HG03432 (cell line): Measurements from ENCODE around the gene SH3PXD2B.

Source experiments
- ATAC-seq: cut with Tn5 transposase; IDR thresholded peaks from one replicate; pipeline ENCODE4 v1.9.1; 2021; ENCODE audit warnings: mild to moderate bottlenecking, moderate library complexity; ENCODE audit not compliant: unreplicated experiment

The SH3PXD2B gene

DNA sequence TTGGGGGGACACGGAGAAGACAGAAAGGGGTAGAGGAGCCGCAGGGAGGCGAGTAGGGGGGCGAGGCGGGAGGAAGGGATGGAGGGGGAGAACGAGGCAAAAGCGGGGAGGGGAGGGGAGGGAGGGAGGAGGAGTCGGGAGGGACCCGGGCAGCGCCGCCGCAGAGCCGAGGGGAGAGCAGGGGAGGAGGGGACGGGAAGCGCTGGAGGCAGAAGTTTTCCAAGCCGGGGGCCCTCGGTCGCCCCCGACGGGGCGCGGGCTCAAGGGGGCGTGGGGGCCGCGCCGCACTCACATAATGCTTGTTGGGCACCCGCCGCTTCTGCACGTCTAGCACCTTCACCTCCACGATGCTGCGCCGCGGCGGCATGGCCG lies 353 bp downstream of the SH3PXD2B start:
- no peak for ATAC-seq

DNA sequence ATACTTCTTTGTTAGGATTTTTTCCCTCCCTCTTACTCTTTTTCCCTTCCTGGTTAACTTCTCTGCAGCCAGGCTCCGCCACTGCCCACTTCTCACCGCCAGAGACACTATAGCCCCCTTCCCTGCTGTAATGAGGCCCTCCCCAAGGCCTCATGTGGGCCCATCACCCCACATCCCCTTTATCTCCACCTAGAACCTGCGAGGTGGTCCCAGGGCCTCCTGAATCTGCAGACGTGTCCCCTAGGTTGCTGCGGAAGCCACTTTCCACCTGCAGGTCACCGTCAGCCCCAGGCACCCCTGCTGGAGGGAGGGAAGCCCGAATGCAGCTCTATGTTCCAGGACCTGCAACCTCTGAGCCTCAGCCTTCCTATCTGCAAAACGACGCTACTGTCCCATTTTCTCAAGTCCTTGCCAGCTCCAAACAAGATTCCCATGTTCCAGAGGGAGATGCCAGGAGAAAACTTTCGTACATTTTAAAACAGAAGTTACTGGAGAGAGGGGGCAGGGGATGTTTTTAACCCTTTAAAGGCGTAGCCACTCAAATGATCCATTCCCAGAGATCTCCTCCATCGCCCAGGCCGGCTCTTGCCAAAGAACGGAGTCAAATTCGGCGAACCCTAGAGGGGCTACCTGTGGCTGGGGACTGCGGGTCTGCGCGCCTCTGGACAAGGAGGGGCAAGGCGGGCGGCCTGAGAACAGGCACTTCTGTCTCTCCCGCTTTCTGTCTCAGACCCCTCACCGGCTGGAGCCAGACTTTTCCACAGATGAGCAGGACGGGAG lies 929 bp downstream of the SH3PXD2B start:
- ATAC-seq = no peak

GRCh38 chr5:172452398-172453205 lies 1.7 kb downstream of the SH3PXD2B start:
- ATAC-seq = no peak

DNA sequence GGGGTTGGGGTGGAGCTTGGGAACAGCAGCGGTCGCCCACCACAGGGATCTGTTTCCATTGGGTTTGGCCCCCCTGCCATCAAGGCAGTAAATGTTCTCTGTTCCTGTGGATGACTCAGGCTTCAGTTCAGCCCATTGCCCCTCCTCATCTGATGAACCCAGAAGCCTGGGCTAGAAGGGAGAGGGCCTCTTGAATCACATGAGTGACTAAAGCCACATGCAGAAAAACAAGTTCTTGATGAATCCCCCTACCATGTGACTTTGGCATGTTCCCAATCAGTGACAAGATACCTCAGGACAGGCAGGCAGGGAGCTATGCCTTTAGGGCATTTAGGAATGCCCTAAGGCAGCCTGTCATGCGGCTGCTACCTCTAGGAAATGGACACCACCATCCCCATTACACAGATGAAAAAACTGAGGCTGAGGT lies 2.5 kb downstream of the SH3PXD2B start:
- no peak for ATAC-seq

DNA sequence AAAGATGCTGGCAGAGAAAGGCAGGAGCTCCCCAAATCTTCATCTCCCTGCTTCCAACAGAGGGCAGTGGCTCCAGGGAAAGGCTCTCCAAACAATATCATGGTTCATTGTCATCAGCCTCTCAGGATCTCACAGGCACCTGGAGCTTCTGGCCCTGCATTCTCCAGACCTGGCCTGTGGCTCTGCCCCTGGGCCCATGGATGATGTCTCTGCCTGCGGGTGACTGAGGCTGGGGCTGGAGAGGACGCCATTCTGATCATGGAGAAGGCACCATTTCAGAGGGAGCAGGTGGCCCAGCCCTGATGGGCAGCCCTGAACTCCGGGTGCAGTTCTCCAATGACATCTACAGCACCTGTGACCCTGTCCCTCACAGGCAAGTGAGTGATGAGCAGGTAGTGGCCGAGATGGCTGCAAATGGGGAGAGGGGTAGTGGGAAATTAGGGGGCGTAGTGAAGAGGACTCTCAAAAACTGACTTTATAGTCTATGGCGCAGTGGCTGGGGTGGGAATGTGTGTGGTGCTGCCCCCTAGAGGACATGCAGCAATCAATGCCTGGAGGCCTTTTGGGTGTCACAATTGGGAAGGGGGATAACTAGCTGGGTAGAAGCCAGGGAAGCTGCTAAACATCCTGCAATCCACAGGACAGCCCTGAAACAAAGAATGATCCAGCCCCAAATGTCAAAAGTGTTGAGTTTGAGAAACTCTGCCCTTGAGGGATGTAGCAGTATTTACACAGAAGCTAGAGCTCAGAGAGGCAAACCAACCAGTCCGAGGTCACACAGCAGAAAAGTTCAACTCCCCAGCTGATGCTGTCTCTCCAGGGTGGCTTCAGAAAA lies 3.2 kb downstream of the SH3PXD2B start:
- no peak for ATAC-seq

DNA sequence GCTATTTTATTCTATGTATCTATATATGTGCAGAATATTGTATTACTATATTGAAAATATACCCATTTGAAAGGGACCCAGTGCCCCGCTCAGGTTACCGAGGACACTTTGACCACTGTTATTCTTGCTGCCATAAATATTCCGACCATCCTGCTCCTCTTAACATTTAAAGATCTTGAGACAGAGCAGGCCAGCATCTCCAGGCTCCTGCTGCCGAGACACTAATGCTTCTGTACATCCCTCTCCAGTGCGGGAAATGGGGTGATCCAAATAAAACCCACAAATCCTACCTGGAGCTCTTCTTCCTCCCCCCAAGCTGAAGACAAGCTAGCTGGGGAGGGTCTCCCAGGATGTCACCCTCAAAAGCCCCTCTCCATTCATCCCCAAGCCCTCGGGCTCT lies 3.9 kb downstream of the SH3PXD2B start:
- ATAC-seq = no peak

- ATAC-seq = no peak
Observed at GRCh38 chr5:172448999-172449398, 5.3 kb downstream of the SH3PXD2B start.

GRCh38 chr5:172447646-172448365 lies 6.5 kb downstream of the SH3PXD2B start:
- ATAC-seq = no peak

GRCh38 chr5:172446336-172447051 lies 7.8 kb downstream of the SH3PXD2B start:
- no peak for ATAC-seq

DNA sequence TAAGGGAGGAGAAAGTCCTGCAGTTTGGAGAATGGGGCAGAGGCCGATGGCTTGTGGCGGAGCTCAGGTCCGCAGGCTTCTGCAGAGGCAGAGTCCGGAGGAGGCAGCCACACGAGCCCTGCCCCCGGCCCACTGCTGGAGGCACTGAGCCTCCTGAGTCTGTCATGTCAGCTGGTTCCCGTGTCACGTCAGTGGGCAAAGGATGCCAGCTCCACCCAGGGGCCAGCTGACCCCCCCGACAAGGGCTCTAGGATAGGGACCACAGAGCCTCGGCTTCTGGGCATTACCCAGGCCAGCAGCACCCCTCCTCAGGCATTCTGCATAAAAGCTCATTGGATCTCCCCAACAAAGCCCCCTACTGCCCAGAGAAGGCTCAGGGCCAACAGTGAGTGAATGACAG lies 8.5 kb downstream of the SH3PXD2B start:
- no peak for ATAC-seq

DNA sequence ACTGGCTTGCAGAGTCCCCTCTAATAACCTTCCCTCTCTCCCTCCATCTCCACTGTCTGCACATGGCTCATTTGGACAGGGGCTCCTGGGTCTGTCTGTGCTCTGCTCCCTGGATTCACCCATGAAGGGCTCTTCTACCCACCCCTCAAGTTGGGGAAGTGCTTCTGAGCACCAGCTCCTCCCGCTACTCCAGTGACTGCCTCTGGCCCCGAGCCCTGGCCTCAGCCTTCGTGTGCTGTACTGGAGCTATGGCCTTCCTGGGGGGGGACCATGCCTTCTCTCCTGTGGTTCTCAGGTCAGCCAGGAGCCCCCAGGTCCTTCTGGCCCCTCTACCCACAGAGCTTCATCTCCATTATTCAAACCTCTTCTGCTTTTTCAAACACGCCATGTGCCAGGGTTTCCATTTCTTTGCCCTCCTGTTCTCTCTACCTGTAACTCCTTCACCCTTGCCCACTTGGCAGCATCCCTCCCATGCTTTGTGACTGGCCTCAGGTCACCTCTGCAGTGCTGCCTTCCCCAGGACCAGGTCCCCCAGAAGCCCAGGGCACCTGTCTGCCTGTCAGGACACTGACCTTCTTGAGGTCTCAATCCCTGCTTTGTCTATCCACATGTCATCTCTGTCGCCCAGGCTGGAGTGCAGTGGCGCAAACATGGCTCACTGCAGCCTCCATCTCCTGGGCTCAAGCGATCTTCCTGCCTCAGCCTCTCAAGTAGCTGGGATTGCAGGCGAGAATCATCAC lies 9.5 kb downstream of the SH3PXD2B start:
- ATAC-seq = no peak

- no peak for ATAC-seq
Observed at GRCh38 chr5:172444110-172444510, 10.2 kb downstream of the SH3PXD2B start.

GRCh38 chr5:172443441-172444109 lies 10.8 kb downstream of the SH3PXD2B start:
- ATAC-seq = no peak

DNA sequence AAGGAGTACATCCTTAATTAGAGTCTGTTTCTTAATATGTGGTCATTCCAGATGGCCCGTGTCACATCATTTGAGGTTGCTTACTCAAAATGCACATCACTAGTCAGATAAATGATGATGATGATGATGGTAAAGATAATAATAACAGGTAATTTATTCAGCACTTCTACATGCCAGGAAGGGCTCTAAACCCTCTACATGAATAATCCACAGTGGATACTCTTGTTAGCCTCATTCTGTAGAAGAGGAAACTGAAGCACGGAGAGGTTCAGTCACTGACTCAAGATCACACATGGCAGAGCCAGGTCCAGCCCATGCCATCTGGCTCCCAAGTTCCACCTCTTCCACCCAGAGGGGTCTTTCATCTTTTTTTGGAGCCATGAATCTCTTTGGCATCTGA lies 11.7 kb downstream of the SH3PXD2B start:
- no peak for ATAC-seq

DNA sequence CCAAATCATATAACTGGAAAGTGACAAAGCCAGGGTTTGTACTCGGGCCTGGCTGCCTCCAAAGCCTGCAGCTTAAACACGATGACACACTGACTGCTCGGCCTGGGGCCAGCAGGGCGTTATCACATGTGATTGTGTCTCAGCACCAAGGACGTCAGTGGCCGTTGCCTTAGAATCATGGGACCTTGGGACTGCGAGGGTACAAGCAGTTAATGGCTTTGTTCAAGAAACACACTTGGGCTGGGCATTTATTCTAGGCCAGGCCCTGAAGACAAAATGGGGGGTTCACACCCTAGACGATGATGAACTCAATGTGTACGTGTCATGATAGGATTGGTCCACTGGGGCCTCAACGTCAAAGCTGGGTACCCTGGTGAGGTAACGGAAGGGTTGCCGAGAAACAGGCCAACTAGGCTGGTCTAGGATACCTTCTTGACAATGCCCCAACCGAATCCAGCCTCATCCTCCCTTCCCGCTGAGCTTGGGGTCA lies 13.0 kb downstream of the SH3PXD2B start:
- ATAC-seq = no peak

GRCh38 chr5:172440486-172440885 lies 13.8 kb downstream of the SH3PXD2B start:
- ATAC-seq = no peak

DNA sequence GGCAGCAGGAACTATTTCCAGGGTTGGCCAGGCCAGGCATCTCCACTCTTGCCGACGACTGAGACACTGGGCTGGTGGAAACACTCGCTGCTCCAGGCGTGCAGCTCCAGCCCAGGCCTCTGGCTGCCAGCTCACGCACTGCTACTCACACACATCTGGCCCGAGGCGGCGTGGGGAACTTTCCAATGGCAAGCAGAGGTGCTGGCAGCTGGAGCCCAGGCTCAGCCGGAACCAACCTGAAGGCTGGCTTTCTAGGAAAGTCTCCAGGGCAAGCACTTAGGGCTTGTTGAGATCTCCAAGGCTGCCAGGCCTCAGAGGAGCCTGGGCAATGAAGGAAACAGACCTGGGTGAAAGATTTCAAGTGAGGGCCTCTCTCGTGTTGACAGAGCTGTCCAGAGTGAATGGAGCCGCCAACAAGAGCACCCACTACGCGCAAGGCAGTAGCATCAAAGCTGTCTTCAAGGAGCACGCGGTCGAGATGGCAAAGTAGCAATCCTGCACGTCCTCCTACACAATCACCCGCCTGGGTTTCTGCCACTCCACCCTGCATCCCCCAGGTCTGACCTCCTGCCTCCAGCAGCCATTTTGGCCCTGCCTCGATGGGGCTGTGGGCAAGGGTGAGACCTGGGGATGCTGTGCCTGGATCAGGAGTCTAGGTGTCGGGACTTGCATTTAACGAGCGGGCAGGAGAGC lies 14.4 kb downstream of the SH3PXD2B start:
- ATAC-seq = no peak

GRCh38 chr5:172438319-172438668 lies 16.0 kb downstream of the SH3PXD2B start:
- no peak for ATAC-seq
